AG08396 (cell line): ENCODE measurements around the gene CCNJL.

Experiments used
- DNase-seq: peaks from one replicate; pipeline ENCODE4 v3.0.0; 2012; ENCODE audit warnings: low spot score, mixed read lengths

Gene CCNJL

GRCh38 chr5:160221082-160221481 is 91.3 kb downstream of the CCNJL start:
- DNase-seq, result no peak

GRCh38 chr5:160219356-160219755 is 93.0 kb downstream of the CCNJL start:
- no peak for DNase-seq

GRCh38 chr5:160213537-160213936 is 98.8 kb downstream of the CCNJL start:
- no peak for DNase-seq

- DNase-seq, result no peak
These were observed 101.0 kb downstream of the CCNJL start for GRCh38 chr5:160211352-160211751.

GRCh38 chr5:160210606-160211005 is 101.8 kb downstream of the CCNJL start:
- DNase-seq, result no peak

GRCh38 chr5:160209917-160210316 is 102.4 kb downstream of the CCNJL start:
- DNase-seq, result no peak

- DNase-seq, result no peak
These were observed 105.3 kb downstream of the CCNJL start for GRCh38 chr5:160207061-160207460.
